Neural progenitor cell (in vitro differentiated cells): Measurements from ENCODE around the gene RABGAP1.

Experiments used
- CTCF ChIP-seq: fragments of 200-600 bp; sonication (generic); IDR thresholded peaks from 2 replicates; pipeline ENCODE4 v1.5.1; 2017; ENCODE audit warnings: antibody characterized with exemption, mild to moderate bottlenecking
- EZH2 ChIP-seq: fragments of 200-600 bp; sonication (generic); IDR thresholded peaks from 2 replicates; pipeline ENCODE4 v1.6.1; 2017; ENCODE audit warnings: antibody characterized with exemption, mild to moderate bottlenecking, moderate library complexity
- EZH2phosphoT487 ChIP-seq: fragments of 200-600 bp; sonication (generic); IDR thresholded peaks from 2 replicates; pipeline ENCODE4 v1.6.1; 2017; ENCODE audit warnings: antibody characterized with exemption

- no peak for TF ChIP-seq CTCF
- no peak for TF ChIP-seq EZH2
- TF ChIP-seq EZH2phosphoT487 = no peak
Measured at GRCh38 chr9:123070198-123070597, 129.4 kb downstream of the RABGAP1 start.
